ENCODE measurements around the gene ABAT.
"Not testable (repeated sequence)": the region's sequence is repeated elsewhere in the genome, so short reads cannot be mapped to it uniquely, and the experiment has no call there.

The ABAT gene

DNA sequence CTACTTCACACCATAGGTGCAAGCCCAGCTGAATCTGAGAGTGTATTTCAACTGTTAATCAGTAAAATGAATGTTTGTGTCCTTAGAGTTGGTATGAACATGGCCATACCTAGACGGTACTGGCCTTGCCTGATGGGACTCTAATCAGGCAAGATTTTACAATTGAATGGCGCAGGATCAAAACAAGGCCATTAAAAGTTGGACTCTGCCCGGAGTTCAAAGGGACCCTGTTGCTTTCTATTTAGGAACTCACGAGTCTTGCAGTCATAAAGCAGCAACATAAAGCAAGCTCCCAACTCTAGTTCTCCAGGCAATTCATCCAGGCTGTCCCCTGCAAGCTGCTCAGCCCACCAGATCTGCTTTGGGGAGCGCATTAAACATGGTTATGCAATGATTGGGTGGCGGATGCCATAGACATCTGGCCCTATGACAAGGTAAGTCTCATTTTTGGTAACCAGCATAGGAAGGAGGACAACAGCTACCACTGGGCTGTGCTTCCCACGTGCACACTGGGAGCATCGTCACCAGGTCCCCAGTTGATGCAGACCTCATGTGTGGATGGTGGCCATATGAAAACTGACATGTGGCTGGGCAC, 114.3 kb downstream of the ABAT start:
- DNase-seq: no peak

DNA sequence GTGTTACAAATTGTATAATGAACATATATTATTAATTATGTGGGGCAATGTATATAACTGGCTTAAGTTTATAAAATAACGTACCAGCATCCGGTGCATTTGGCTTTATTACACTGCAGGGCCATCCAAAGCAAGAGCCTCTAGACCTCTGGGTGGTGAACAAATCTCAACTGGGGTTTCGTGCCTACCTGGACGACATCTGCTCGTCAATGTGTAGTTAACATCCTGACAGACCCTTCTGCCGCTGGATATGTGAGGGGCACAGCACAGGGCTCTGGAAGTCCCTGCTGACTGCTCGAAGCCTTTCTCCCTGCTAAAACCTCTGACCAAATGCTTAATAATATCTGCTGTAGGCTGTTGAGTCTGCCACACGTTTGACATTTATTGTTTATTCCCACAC, 120.7 kb downstream of the ABAT start:
- DNase-seq: peak; percentile 13

DNA sequence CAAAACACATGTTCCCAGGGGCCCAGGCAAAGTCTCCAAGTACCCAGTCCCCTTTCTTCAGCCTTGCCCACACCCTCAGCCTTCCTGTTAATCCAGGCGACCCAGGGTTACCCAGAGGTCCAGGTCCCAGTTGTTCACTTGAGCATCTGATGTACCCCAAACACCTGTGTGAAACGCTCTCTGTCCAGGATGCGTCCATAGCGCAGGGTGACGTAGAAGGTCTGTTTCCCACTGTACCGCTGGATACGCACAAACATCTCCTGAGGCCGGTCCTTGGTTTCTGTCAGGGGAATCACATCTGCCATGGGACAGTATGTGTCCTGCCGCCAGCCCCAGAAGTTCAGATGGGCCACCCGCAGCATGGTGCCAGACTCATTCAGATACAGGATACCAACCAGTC, 121.4 kb downstream of the ABAT start:
- no peak for DNase-seq

DNA sequence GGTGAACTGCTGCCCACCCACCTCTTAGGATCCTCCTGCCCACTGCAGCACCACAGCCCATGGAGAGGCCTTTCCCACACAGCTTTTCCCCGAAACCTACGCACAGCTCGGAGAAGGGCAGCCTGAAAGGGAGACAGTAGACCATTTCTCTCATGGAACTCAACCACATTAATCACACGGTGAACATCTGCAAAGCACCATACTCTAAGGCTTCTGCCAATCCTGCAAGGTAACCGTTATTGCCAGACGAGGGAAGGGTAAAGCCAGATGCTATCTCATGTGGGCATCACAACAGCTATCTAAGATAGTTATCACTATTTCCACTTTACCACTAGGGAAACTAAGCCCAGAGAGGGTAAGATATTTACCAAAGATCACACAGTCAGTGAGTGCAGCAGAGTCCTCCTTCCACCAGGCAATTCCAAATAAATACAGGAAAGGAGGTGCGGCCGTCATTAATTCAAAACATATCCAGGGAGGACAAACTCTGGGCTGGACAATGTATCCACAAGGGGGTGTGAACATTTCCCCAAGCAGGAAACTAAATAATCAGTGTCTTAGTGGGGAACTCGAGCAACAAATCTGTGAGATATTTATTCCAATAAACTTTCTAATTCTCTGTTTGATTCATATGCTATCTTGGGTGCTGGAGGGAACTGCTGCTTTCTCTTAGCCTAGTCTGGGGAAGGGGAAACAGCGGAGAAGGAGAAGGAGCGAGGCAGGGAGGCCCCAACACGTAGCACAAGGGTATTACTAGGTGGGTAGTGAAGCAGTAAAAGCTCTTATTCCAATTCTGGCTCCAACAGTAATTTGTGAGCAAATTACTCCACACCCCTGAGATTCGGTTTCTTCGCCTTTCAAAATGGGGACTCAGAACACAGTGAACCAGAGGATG, 122.3 kb downstream of the ABAT start:
- DNase-seq: no peak

GRCh38 chr16:8797364-8798173, 123.2 kb downstream of the ABAT start, which contains the start of the genes PMM2 and TMEM186:
PMM2 (plus strand) TSS chr16:8797839; CDS start chr16:8797883, 44 bp downstream.
TMEM186 (minus strand) TSS chr16:8797639; CDS start chr16:8797614, 25 bp downstream.
- DNase-seq: peak; percentile 98

GRCh38 chr16:8798174-8798527, 123.7 kb downstream of the ABAT start:
- DNase-seq: no peak

GRCh38 chr16:8798535-8799157, 124.2 kb downstream of the ABAT start:
- no peak for DNase-seq

DNA sequence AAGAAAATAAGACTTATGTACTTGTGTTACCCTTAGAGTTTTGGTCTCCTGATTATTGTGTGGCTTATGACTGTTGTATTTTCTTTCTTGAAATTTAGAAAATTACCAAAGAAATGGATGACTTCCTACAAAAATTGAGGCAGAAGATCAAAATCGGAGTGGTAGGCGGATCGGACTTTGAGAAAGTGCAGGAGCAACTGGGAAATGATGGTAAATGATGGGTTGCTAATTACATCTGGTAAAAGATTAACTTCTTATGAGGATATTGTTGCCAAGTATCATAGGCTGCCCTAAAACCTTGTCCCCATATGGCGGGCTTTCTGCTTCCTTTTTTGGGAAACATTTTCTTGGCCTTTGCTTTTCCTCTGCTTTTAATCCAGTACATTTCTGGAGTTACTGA, 127.3 kb downstream of the ABAT start:
- DNase-seq: no peak

DNA sequence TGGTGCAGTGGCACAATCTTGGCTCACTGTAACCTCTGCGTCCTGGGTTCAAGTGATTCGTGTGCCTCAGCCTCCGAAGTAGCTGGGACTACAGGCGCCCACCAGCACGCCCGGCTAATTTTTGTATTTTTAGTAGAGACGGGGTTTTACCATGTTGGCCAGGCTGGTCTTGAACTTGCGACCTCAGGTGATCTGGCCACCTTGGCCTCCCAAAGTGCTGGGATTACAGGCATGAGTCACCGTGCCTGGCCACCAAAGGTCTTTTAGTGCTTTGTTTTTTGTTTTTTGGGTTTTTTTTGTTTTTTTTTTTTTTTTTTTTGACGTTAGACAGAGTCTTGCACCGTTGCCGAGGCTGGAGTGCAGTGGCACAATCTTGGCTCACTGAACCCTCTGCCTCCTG, 129.3 kb downstream of the ABAT start:
- DNase-seq: not testable (repeated sequence)

DNA sequence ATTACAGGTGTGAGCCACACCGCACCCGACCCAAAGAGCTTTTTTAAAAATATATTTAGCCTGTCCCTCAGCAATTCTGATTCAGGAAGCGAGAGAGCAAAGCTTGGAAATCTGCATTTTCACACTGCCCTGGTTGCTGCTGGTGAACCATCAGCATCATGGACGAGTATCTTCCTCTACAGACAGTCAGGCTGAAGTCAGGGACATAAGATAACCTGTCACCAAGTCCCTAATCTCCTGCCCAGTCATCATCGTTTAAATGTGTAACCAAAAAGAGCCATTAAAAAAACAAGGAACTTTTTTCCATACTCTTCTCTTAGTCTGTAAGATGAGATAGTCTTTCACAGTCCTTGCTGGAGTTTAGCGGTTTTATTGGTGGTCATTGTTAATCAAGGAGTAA, 129.9 kb downstream of the ABAT start:
- no peak for DNase-seq

DNA sequence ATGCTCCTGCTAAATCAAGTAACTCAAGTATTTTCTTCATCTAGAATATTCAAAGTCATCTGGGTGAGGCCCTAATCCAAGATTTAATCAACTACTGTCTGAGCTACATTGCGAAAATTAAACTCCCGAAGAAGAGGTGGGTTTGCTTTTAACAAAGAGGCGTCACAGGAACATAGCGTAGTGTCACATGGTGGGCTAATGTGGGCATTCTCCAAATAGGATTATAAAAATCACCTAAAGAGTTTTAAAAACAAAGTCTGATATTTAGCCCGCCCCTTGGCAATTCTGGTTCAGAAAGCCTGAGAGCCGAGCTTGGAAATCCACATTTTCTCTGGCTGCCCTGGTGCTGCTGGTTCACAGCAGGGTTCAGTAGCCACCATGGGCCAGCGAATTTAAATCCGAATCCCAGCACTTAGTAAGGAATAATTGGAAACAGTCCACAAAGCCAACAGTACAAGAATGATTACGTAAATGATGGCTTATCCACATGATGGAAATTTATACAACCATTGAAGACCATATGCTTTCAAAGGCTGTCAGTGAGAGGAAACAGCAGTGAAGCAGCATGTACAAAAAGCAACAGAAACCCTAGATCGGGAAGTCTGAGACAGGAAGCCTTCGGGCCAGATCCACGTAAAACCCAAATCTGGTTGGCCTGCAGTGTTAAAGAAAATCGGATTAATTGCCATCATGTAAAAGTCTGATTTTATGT, 132.0 kb downstream of the ABAT start:
- no peak for DNase-seq

DNA sequence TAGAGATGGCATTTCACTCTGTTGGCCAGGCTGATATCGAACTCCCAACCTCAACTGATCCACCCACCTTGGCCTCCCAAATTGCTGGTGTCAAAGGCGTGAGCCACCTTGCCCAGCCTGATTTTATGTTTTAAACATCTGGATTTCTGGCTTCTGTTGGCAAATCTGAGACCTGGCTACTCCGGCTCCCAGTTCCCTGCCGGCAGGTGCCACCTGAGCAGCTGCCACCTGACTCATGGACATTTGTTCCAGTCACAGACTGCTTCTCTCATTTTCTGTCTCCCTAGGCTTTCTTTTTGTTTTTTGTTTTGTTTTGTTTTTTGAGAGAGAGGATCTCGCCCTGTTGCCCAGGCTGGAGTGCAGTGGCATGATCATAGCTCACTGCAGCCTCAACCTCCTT, 132.8 kb downstream of the ABAT start:
- no peak for DNase-seq

DNA sequence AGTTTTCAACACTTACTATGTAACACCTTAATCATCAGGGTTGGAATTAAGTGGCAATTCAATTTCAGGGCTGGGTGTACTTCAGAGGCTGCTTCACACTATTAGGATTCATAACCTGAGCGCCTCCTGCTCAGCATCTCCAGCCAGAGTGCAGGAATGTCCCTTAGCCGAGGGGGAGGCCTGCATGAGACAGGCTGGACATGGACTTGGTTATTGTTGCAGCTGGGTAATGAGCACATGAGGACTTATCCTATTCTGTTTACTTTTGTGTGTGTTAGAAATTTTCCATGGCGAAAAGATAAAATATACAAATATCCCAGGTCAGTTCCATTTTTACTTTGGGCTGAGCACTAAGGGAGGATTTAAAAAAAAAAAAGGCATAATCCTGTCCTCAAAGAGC, 133.6 kb downstream of the ABAT start:
- no peak for DNase-seq

GRCh38 chr16:8808613-8809353, 134.4 kb downstream of the ABAT start:
- no peak for DNase-seq

DNA sequence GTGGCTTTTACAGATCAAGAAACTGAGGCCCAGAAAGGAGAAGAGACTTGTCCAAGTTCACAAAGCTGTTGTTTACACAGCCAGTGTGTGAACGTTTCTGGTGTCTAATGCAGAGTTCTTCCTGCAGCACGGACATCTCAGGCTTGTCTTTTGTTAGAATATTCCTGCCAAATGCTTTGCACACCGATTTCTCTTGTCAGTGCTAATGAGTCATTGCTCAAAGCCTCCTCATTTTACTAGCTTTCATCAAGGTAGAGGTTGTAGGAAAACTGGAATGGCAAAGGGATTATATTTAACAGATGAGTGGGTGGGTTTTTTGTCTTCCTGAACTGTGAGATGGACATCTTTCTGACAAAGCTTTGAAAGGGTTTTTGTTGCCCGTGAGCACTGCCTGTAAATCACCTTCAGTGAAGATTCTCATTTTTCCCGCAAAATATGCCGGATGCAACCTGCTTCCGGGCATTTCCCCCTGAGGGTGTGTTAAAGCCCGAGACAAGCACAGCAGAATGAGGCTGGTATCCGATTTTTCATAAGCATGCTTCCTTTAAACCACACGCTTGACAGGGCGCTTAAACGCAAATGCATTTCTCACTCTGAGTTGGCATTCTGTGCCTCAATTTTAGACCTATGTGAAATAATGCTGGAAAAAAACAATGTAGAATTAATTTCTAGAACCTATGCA, 137.9 kb downstream of the ABAT start:
- DNase-seq: no peak

GRCh38 chr16:8814095-8814806, 139.8 kb downstream of the ABAT start:
- no peak for DNase-seq

GRCh38 chr16:8816967-8817655, 142.7 kb downstream of the ABAT start:
- DNase-seq: no peak

DNA sequence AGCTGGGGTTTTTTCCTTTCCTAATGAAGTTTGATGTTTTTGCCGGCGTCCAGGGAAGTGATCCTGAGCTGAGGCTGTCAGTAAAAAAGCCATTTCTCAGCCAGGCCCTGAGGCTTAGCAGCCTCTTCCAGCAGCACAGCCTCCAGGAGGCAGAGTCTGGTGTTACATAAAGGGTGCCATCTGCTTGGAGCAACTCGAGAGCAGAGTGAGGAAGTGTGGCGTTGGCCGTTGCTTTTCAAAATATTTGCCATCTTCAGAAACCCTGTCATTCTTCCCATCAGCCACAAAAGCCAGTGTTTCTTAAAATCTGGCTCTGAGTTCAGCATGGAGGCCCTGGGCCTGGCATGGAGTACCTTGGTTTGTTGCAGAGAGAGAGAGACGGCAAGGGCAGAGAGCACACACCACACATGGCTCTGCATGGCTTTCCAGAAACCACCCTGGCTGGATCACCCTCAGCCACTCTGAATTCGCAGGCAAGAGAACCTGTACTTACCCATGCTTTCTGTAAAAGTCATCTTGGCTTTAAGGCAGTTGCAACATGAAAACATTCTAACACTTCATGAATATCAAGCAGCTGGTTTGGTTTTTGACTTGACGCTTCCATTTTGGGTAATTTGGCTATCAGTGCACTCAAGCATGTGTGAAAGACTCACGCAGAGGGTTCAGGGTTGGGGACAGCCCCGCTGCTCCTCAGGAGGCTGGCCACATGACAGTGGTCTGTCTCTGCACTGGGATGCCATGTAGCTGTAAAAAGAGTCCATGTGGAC, 144.3 kb downstream of the ABAT start:
- DNase-seq: no peak
